ENCODE data around the gene SERTAD3. TPM values are rescaled to one million over a fixed set of nuclear protein-coding genes. Genes with fewer than 3 reads are reported as not detected.

The SERTAD3 gene
- polyA plus RNA-seq, 1 of the 3 experiments (the other 2 are of a cell fraction) = 11.3 TPM

DNA sequence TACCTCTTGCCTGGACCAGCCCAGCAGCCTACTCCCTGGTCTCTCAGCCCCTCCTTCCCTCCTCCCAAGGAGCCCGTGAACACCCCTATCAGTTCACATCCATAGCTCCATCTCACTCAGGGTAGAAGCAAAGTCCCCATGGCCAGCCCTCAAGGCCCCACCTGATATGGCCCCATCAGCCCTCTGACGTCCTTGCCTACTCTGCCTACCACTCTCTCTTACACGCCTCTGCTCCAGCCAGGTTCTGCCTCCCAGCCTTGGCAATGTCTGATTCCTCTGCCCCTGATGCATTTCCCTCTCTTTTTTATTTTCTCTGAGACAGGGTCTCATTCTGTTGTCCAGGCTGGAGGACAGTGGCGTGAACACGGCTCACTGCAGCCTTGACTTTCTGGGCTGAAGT lies 7.9 kb upstream of the SERTAD3 start (continued):
- TF ChIP-seq TEAD4 (IDR thresholded peaks at IDR 0.05; ENCODE audit: borderline replicate concordance, insufficient read depth) = no peak

DNA sequence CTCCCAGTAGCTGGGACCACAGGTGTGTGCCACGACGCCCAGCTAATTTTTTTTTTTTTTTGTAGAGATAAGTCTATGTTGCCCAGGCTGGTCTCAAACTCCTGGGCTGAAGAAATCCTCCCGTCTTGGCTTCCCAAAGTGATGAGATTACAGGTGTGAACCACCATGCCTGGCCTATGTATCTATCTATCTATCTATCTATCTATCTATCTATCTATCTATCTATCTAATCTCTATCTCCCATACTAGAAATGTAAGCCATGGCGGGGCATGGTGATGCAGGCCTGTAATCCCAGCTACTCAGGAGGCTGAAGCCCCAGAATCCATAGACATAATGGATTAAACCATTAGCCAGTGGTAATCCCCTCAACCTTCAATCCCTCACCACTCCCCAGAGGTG lies 6.5 kb upstream of the SERTAD3 start:
- Histone ChIP-seq H3K27ac (ENCODE audit: low read depth in 2 of 2, low read length in 1 of 2) (no peak overlapping the region), H2AFZ (ENCODE audit: low read depth) (no peak overlapping the region), H3K36me3 (replicated peaks in 1 of 2; ENCODE audit: control insufficient read depth in 1 of 2, insufficient read depth in 2 of 2, low read length in 1 of 2) (peaks cover 0 to 3% of the 10 kb centered on the region in 2 experiments), H4K20me1 (ENCODE audit: insufficient read depth) (no peaks in the 10 kb centered on the region), H3K27me3 (ENCODE audit: insufficient read depth) (no peaks in the 10 kb centered on the region), H3K79me2 (ENCODE audit: insufficient read depth) (no peaks in the 10 kb centered on the region), H3K4me1 (ENCODE audit: control insufficient read depth in 1 of 2, insufficient read depth in 2 of 2, low read depth in 1 of 2, low read length in 1 of 2) (no peaks in the 10 kb centered on the region), H3K9me3 (no peaks in the 10 kb centered on the region), H3K9ac (no peak overlapping the region), H3K9me2 (no peaks in the 10 kb centered on the region), H3K4me2 (no peak overlapping the region), H3K4me3 (ENCODE audit: low read depth in 2 of 2, low read length in 1 of 2) (no peak overlapping the region), H3F3A (replicated peaks; ENCODE audit: insufficient read depth) (no peaks in the 10 kb centered on the region)
- no peak for DNase-seq
- POLR2A ChIA-PET = no interaction called here
- TF ChIP-seq SMC3 (IDR thresholded peaks at IDR 0.05; ENCODE audit: low read depth, low read length) = no peak
- no peak for TF ChIP-seq GABPA (IDR thresholded peaks at IDR 0.05; ENCODE audit: low read depth)
- TF ChIP-seq TAF1 (IDR thresholded peaks at IDR 0.05; ENCODE audit: borderline replicate concordance, low read depth, low read length) = no peak
- TF ChIP-seq EZH2phosphoT487 (IDR thresholded peaks at IDR 0.05; ENCODE audit: borderline replicate concordance, low read depth) = no peak
- TF ChIP-seq, protein P1, sequence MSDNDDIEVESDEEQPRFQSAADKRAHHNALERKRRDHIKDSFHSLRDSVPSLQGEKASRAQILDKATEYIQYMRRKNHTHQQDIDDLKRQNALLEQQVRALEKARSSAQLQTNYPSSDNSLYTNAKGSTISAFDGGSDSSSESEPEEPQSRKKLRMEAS (IDR thresholded peaks at IDR 0.05; ENCODE audit: low read depth) = no peak
- TF ChIP-seq POLR2AphosphoS5 (IDR thresholded peaks at IDR 0.05; ENCODE audit: low read depth, low read length) = no peak
- TF ChIP-seq, protein P2, sequence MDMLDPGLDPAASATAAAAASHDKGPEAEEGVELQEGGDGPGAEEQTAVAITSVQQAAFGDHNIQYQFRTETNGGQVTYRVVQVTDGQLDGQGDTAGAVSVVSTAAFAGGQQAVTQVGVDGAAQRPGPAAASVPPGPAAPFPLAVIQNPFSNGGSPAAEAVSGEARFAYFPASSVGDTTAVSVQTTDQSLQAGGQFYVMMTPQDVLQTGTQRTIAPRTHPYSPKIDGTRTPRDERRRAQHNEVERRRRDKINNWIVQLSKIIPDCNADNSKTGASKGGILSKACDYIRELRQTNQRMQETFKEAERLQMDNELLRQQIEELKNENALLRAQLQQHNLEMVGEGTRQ (IDR thresholded peaks at IDR 0.05; ENCODE audit: borderline replicate concordance, low read depth, low read length) = no peak
- TF ChIP-seq, protein P3, sequence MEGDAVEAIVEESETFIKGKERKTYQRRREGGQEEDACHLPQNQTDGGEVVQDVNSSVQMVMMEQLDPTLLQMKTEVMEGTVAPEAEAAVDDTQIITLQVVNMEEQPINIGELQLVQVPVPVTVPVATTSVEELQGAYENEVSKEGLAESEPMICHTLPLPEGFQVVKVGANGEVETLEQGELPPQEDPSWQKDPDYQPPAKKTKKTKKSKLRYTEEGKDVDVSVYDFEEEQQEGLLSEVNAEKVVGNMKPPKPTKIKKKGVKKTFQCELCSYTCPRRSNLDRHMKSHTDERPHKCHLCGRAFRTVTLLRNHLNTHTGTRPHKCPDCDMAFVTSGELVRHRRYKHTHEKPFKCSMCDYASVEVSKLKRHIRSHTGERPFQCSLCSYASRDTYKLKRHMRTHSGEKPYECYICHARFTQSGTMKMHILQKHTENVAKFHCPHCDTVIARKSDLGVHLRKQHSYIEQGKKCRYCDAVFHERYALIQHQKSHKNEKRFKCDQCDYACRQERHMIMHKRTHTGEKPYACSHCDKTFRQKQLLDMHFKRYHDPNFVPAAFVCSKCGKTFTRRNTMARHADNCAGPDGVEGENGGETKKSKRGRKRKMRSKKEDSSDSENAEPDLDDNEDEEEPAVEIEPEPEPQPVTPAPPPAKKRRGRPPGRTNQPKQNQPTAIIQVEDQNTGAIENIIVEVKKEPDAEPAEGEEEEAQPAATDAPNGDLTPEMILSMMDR (IDR thresholded peaks at IDR 0.05) = no peak
- TF ChIP-seq NRF1 (IDR thresholded peaks at IDR 0.05; ENCODE audit: low read depth, low read length) = no peak
- TF ChIP-seq CHD2 (IDR thresholded peaks at IDR 0.05; ENCODE audit: low read length, partially characterized antibody) = no peak
- no peak for TF ChIP-seq FOXM1 (IDR thresholded peaks at IDR 0.05; ENCODE audit: low read depth)
- TF ChIP-seq, protein P4, sequence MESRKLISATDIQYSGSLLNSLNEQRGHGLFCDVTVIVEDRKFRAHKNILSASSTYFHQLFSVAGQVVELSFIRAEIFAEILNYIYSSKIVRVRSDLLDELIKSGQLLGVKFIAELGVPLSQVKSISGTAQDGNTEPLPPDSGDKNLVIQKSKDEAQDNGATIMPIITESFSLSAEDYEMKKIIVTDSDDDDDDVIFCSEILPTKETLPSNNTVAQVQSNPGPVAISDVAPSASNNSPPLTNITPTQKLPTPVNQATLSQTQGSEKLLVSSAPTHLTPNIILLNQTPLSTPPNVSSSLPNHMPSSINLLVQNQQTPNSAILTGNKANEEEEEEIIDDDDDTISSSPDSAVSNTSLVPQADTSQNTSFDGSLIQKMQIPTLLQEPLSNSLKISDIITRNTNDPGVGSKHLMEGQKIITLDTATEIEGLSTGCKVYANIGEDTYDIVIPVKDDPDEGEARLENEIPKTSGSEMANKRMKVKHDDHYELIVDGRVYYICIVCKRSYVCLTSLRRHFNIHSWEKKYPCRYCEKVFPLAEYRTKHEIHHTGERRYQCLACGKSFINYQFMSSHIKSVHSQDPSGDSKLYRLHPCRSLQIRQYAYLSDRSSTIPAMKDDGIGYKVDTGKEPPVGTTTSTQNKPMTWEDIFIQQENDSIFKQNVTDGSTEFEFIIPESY (IDR thresholded peaks at IDR 0.05; ENCODE audit: borderline replicate concordance, low read depth) = no peak
- no peak for TF ChIP-seq GATA2 (CRISPR knock-in tag; IDR thresholded peaks at IDR 0.05)
- no peak for TF ChIP-seq SIN3A (IDR thresholded peaks at IDR 0.05; ENCODE audit: borderline replicate concordance, low read depth, low read length)
- TF ChIP-seq TEAD4 (IDR thresholded peaks at IDR 0.05; ENCODE audit: borderline replicate concordance, insufficient read depth) = no peak
- no peak for TF ChIP-seq JUND (IDR thresholded peaks at IDR 0.05)
- CTCF ChIA-PET = interaction anchor here (0.6 to 6.2 kb wide), 2 partner anchors 14 to 78 kb away, joined by 3 to 49 read pairs; no protein-coding TSS in a partner anchor
- 94% methylated on average over 4 of the region's 4 CpGs for WGBS (ENCODE audit: low lambda C conversion rate)

Measured in SK-N-SH (cell line).